ENCODE data around the gene CORO2B.

The CORO2B gene

DNA sequence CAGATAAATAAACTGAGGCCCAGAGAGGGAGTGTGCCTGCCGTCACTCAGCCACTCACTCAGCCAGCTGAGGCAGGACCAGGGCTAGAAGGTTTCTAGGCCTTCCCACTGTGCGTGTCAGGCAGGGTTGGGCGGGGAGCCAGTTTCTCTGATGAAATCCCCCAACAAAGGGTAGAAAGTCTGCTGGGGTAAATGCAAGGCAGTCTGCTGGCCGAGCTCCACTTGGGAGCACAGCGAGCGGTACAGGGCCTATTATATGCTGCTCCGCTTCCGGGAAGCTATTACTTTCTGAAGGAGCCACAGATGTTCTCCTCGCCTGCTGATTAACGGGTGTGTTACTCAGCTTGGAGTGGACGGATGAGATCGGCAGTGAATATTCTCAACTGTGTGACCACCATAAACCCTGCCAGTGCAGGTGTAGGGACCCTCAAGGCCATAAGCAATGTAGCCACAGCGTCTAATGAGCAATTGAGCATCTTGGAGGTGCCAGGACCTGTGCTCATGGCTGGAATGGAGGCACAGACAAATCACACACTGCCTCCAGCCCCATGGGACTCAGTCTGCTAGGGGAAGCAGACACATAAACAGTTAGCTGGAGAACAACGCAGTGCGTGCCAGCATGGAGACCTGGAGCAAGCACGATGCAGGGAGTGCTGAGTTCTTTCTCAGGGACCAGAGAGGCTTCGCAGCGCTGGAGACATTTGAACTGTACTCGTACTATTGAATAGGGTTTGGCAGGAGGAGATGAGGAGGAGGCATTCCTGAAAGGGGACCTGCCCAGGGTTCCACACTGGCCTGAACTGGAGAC is 42.1 kb downstream of the CORO2B start:
- TF ChIP-seq, protein P1, sequence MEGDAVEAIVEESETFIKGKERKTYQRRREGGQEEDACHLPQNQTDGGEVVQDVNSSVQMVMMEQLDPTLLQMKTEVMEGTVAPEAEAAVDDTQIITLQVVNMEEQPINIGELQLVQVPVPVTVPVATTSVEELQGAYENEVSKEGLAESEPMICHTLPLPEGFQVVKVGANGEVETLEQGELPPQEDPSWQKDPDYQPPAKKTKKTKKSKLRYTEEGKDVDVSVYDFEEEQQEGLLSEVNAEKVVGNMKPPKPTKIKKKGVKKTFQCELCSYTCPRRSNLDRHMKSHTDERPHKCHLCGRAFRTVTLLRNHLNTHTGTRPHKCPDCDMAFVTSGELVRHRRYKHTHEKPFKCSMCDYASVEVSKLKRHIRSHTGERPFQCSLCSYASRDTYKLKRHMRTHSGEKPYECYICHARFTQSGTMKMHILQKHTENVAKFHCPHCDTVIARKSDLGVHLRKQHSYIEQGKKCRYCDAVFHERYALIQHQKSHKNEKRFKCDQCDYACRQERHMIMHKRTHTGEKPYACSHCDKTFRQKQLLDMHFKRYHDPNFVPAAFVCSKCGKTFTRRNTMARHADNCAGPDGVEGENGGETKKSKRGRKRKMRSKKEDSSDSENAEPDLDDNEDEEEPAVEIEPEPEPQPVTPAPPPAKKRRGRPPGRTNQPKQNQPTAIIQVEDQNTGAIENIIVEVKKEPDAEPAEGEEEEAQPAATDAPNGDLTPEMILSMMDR (IDR thresholded peaks at IDR 0.05; ENCODE audit: control insufficient read depth, insufficient read depth, low read depth, low read length, missing control alignments), result no peak
- H3K4me3 ChIP-seq (ENCODE audit: control insufficient read depth, low read depth, low read length), result no peak overlapping the region
- DNase-seq (ENCODE audit: low read depth), result peak; percentile 95

DNA sequence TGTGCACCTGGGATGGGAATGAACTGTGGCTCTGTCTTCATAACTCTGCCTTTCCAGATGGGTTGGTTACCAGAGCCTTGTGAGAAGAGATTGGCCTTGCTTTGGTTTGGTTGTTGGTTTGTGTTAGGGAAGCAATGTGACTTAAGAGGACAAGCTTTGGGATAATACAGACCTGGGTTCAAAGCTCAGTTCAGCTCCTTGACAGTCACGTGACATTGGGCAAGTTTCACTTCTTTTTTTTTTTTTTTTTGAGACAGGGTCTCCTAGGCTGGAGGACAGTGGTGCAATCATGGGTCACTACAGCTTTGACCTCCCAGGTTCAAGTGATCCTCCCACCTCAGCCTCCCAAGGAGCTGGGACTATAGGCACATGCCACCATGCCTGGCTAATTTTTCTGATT is 42.7 kb downstream of the CORO2B start:
- H3K4me3 ChIP-seq (ENCODE audit: control insufficient read depth, low read depth, low read length), result no peak overlapping the region
- no peak for DNase-seq (ENCODE audit: low read depth)
- TF ChIP-seq, protein P1 (IDR thresholded peaks at IDR 0.05; ENCODE audit: control insufficient read depth, insufficient read depth, low read depth, low read length, missing control alignments), result no peak

DNA sequence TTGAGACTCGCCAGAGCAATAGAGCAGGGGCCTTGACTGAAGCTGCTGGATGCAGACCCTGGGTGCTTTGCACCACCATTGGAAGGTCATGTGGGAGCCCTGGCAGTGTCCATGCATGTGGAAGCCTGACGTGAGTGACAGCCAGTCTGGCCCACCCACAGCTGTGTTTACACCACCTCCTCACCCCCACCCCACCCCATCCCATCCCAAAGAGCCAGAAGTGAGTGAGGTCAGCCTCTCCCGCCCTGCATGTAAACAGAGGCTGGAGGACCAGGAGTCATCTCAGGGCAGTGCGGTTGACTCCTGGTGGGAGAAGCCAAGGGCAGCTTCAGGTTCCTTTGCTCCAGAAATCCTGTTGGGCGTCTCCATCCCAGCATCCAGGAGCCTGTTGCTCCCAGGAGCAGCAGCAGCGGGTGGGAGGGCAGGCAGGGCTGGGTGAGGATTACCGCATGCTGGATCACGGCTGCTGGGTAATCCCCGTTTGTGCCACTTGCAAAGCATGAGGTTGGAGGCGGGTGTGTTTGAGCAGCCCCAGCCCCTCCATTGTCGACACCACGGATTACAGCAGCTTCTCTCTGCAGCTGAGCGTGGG is 44.6 kb downstream of the CORO2B start:
- TF ChIP-seq, protein P1 (IDR thresholded peaks at IDR 0.05; ENCODE audit: control insufficient read depth, insufficient read depth, low read depth, low read length, missing control alignments), result no peak
- H3K4me3 ChIP-seq (ENCODE audit: control insufficient read depth, low read depth, low read length), result no peak overlapping the region
- no peak for DNase-seq (ENCODE audit: low read depth)

DNA sequence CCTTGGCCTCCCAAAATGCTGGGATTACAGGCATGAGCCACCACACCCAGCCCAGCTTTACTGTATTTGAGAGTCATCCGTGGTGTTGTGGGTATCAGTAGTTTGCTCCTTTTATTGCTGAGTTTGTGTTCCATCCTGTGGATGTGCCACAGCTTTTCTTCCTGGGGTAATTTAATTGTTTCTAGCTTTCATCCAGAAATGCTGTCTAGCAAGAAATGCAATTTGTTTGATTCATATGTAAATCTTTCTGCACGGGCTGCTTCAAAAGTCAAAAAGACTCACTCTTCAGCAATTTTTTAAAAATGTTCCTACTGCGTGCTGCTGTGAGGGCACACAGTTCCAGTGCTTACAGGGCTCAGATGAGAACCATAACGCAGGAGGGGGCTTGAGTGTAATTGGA is 47.1 kb downstream of the CORO2B start:
- TF ChIP-seq, protein P1 (IDR thresholded peaks at IDR 0.05; ENCODE audit: control insufficient read depth, insufficient read depth, low read depth, low read length, missing control alignments), result no peak
- no peak for DNase-seq (ENCODE audit: low read depth)
- H3K4me3 ChIP-seq (ENCODE audit: control insufficient read depth, low read depth, low read length), result no peak overlapping the region

DNA sequence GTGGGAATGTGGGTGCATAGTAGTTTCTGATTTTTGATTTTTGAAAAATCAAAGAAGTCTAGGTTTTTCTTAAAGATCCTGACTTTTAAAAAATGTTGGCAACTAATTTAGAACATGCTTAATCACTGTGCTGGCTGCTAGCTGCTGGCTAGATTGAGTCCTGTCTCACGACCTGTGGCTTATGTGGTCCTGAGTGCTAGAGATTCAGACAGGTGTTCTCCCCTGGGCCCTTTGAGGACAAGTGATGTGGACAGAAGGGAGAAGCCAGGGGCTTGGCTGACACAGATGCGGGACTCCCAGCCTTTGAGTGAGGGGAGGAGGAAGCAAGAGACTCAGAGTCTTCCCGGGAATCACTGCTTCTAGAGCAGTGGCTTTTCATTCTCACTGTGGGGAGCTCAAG is 47.5 kb downstream of the CORO2B start:
- no peak overlapping the region for H3K4me3 ChIP-seq (ENCODE audit: control insufficient read depth, low read depth, low read length)
- TF ChIP-seq, protein P1 (IDR thresholded peaks at IDR 0.05; ENCODE audit: control insufficient read depth, insufficient read depth, low read depth, low read length, missing control alignments), result no peak
- no peak for DNase-seq (ENCODE audit: low read depth)

DNA sequence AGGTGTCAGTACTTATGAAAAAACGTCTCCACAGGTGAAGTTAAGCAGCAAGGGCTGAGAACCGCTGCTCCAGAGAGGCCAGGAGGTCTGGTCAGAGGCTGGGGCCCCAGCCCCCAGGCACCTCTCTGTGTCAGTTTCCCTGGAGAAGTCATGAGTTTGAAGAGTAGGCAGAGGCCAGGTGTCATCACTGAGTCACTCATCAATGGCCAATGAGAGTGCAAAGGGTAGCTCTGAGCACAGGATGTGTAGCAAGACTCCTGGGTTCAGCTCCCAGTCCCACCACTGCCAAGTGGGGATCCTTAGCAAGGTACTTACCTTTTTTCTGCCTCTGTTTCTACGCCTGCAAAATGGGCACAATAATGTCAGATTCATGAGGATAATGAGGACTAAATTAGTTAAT is 47.9 kb downstream of the CORO2B start:
- no peak for DNase-seq (ENCODE audit: low read depth)
- TF ChIP-seq, protein P1 (IDR thresholded peaks at IDR 0.05; ENCODE audit: control insufficient read depth, insufficient read depth, low read depth, low read length, missing control alignments), result no peak
- no peak overlapping the region for H3K4me3 ChIP-seq (ENCODE audit: control insufficient read depth, low read depth, low read length)

All from AG09309 (cell line).